Stimulated activated CD8-positive, alpha-beta memory T cell treated with anti-CD3 and anti-CD28 coated beads, Interleukin-12 subunit alpha, Interleukin-12 subunit beta, amount 100 ng/mL, for 1 hour (primary cell): ENCODE measurements around the gene TTC33.
"Not testable (repeated sequence)": the region's sequence is repeated elsewhere in the genome, so short reads cannot be mapped to it uniquely, and the experiment has no call there.

Experiments used
- DNase-seq: peaks from one replicate; pipeline ENCODE4 v3.0.0-alpha.2; 2020; ENCODE audit warnings: low read depth

The TTC33 gene

DNA sequence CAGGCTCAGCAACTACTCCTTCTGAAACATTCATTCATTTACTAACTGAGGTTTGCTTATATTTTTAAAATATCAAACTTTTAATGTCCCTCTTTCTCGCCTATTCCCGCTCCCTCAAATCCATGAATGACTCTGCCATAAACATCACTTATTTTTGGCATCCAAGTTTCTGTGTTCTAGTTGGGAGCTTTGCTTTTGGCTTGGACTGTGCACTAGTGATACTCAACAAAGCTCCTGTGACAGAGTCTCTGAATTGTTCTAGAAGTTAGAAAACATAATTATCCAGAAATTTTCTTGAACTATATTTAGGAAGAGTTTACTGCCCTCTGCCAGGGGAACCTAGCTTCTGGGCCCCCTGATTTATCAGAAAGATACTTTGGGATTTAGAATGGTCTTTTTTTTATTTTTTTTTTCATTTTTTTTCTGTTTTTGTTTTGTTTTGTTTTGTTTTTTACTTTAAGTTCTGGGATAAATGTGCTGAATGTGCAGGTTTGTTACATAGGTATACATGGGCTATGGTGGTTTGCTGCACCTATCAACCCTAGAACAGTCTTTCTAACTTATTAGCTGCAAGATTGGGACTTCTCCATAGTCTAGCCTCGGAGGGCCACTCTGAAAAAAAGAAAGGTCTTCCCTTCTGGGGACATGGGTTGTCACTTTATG lies 140.7 kb downstream of the TTC33 start:
- no peak for DNase-seq

DNA sequence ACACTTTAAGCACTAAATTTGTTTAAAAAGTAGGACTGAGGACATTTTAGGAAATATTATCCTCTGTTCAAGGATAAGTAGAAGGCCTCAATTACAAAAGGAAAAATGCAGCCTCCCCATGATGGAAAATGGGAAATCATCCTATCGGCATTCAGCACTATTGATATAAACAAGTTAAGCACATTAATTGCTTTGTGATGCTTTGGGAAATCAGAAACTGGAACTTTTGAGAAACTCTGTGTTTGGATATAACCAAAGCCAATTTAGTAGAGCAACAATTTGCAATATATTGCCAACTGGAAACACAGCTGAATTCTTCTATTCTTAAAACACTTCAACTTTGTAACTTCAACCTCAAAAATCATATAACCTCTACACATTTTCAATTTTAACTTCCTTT lies 141.3 kb downstream of the TTC33 start:
- no peak for DNase-seq

DNA sequence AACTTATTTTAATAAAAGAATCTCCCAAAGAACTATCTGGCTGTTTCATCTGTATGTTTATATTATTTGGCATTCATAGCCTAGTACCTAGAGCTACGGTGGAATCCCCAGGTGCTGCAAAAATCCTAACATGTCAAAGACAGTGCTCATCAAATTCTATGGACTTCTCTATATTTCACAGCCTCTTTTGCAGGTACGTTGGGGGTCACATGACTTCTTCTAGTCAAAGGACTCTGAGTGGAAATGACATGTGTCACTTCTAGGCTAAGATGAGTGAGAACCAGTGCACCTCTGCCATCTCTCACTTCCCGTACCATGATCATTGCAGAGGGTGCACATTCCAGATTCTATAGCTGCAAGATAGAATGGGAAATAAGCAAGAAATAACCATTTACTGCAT lies 148.6 kb downstream of the TTC33 start:
- DNase-seq, result no peak

DNA sequence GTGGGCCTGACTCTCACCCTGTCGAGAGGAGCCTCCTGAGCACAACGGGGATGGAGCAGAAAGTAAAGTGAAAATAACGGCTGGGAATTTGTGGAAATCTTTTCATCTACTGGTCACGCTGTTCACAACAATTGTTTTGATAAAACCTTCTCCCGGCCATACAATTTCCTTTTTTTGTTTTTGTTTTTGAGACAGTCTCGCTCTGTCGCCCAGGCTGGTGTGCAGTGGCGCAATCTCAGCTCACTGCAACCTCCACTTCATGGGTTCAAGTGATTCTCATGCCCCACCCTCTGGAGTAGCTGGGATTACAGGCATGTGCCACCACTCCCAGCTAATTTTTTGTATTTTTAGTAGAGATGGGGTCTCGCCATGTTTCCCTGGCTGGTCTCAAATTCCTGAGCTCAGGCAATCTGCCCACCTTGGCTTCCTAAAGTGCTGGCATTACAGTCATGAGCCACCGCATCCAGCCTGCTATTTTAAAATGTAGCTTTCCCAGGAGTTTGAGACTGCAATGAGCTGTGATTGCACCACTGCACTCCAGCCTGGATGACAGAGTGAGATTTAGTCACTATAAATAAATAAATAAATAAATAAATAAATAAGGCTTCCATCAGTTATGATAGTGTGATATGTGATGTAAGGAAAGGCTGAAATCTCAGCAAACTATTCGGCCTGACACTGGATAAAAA lies 149.5 kb downstream of the TTC33 start:
- no peak for DNase-seq

DNA sequence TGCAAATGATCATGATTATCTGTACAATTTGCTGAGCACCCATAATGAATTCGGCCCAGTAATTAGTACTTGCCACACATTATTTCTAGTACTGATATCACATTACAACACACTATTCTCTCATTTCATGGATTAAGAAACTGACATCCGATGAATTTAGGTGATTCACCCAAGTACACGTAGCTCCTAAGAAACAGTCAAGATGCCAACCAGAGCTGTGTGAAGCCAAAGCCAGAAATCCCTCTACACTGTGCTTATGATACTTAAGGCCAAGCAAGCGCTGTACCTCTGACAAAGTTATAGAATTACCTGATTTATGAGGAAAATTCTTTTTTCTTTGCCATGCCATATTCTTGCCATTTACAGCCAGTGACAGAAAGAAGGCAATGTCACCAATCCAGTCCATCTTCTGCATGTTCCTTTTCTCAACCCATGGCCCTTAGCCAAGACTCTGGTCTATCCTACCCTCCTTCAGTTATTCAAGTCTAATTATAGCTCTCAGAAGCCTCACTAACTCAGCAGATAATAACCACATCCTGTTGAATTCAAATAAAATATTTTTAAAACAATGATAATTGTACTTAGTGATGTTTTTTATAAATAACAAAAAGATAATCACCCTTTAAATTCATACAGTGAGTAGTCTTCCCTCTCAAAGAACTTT lies 150.3 kb downstream of the TTC33 start:
- DNase-seq, result no peak

DNA sequence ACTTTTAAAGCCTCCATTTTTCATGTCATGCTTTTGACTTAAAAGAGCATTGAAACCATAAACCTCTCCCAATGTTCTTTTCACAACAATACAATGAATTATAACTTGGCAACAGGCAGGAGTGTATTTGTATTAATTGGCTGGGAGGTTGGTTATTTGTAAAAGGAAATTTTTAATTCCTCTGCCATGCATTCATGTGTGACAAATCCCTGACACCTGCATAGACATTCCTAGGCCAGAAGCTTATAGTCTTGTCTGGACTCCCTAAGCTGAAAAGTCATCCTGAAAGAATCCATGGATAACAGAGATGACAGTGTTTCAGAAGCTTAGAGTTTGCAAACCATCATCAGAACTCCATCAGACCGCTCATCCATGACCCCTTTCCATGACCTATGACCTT lies 152.4 kb downstream of the TTC33 start:
- no peak for DNase-seq

DNA sequence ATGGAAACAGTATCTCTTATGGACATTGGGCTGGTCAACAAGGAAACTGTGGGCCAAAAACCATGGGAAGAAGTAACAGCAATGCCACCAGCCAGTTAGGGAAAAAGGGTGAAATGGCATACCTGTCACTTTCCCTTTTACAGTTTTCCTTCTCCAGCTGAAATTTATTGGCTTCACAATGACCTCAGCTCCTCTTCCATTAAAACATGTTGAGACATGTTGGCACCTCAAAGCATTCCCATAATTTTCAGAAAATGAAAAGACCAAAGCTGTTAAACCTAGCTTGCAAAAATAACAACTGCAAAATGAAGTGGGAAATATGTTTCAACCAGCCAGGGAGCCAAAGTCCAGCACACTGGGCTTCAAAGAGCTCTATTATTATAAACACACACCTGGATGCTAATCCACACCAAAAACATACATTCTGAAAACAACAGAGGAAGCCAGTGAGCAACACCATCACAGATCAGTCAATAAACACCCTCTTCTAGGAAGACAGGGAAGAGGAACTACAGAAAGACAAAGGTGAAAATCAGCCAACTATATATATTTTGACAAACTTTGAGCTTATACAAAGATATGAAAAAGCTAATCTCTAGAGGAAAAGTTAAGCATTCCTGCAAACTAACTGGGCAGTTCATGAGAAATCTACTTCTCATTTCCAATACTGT lies 154.4 kb downstream of the TTC33 start:
- DNase-seq, result no peak

DNA sequence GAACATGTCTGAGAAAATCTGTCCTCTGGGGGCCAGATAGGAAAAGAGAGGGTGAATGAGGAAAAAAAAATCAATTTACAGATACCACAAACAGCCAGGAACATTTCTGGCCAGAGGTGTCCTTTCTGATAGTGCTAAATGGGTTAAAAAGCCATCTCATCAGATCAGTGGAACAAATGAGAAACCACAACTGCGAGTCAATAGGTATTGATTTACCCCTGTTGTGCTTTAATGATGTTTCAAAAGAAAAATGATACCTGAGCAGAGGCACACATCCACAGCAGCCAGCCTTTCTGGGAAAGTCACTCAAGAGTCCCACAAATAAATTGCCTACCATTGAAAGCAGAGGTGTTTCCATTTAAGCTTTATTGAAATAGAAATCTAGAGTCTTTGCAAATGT lies 155.4 kb downstream of the TTC33 start:
- DNase-seq, result no peak

DNA sequence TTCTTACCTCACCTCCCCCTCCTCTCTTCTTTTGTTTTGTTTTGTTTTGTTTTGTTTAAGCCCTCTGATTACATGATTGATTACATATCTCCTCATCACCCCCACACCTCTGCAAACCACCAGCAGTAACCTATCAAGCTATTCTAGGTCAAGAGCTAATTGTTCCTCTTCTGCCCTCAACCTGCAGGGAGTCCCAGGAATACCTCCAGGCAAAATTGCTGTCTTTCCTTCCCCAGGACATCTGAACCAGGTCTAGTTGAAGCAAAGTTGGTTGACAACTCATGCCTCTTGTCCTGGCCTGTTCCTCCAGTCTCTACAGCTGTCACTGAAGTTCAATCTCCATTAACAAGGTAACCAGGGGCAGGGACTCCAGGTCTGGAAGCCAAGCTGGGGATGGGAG lies 156.1 kb downstream of the TTC33 start:
- no peak for DNase-seq

DNA sequence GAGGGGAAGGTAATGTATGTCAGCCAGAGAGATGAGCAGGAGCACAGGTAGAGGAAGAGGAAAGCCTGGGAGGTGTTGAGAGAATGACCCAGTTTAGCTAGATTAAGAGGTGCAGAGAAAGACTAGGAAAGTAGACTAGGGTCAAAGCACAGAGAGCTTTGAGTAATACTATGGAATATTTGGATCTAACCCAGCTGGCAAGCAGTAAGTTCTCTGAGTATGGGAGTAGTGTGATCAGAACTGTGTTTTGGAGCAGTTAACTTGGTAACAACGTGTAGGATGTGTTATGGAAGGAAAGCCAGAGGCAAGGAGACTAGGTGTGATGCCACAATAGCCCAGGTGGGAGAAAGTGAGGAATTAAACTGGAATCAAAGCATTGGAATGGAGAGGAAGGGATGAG lies 160.9 kb downstream of the TTC33 start:
- no peak for DNase-seq

DNA sequence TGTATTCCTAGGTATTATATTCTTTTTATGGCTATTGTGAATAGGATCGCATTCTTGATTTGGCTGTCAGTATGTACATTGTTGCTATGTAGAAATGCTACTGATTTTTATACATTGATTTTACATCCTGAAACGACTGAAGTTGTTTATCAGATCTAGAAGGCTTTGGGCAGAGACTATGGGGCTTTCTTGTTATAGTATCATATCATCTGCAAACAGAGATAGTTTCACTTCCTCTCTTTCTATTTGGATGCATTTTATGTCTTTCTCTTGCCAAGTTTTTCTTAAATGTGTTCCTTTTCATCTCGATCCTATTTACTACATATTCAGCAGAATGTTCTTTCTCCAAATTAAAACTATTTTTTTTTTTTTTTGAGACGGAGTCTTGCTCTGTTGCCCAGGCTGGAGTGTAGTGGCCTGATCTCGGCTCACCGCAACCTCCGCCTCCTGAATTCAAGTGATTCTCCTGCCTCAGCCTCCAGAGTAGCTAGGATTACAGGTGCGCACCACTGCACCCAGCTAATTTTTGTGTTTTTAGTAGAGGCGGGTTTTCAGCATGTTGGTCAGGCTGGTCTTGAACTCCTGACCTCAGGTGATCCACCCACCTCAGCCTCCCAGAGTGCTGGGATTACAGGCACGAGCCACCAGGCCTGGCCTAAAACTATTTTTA lies 163.9 kb downstream of the TTC33 start:
- DNase-seq, result not testable (repeated sequence)

DNA sequence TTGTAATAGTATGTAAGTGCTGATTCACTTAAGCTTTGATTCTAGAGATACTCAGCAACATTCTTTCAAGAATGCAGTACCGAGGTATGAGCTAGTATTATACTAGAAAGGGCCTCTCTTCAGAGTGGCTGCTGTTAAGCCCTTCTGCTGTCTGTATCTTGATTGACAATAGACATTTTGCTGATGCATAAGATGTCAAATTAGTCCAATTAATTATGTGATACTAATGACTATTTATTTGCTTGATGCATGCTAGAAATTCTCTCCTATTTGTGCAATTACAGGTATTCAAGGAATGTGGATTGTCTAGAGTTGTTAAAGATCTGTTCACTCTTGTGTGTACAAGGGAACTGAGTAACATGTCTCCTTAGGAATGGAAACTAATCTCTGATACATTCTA lies 168.4 kb downstream of the TTC33 start:
- DNase-seq, result no peak

DNA sequence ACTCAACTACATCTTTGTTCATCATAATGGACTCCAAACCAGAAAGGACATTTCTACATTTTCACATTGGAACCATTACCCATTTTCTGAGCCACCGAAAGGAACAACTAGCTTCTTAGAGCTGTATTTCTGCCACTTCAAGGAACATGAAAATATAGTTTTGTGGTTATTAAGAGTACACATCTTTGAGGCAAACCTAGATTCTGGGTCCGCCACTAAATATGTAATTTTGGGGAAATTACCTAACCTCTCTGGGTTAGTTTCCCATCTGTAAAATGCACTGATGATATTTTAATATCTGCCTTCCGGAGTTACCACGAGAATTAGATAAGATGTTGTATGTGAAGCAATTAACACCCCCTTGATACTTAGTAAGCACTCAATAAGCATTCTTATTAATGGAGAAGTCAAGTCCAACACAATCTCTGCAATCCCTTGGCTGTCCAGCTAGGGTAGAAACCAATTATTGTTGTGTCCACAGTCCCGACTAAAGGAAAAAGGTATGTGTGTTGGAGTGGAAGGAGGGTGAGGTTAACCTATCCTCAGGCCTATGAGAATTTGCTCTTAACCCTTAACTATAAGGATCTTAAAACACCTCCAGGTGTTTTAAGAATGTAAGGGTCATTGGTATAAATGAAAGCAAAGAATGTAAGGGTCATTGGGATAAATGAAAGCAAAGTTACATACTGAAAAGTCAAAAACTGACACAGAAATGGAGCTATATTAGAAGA lies 170.1 kb downstream of the TTC33 start:
- no peak for DNase-seq

DNA sequence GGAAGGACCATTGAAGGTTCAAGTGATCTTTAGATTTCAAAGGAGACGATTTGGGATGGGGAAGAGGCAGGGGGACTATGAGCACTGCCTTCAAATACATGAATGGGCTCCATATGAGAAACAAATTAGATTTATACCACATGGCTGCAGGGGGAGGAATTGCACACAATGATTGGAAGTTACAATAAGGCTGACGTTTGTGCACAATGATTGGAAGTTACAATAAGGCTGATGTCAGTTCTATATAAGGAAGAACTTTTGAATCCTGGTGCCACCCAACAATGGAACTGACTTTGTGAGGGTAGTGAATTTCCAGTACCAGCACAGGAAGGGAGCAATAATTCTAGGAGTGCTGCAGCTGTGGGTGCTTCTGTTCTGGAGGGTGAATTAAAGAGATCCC lies 171.7 kb downstream of the TTC33 start:
- no peak for DNase-seq

DNA sequence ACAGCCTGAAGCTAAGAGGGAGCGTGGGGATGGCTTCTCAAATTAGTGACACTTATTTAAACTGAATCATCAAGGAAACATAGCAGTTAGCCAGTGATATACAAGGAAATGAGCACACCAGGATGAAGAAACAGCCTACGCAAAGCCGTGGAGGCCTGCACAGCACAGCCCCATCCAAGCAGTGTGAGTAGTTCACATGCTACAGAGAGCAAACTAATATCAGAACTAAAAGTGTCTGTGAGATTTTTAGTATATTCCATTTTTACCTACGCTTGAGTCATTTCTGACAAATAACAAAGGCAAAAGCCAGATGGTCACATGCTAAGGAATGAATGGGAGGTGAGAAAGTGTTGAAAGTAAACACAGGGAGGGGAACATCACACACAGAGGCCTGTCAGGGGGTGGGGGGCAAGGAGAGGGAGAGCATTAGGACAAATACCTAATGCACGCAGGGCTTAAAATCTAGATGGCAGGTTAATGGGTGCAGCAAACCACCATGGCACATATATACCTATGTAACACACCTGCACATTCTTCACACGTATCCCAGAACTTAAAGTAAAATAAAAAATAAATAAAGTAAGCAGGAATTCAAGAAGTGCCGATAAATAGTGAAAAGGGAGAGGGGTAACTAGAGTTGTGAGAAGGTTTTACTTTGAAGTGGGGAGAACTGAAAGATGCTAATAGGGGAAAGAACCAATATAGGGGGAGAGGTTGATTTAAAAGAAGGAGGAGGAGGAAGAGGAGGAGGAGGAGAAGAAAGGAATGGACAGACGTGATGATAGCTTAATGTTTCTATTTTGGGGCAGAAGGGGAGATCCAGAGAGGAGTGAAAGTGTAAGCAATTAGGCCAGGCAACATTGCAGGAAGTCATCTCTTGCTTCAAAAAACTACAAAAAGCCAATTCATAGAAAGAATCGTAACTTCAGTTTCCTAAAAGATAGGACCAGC lies 177.0 kb downstream of the TTC33 start:
- DNase-seq, result no peak

DNA sequence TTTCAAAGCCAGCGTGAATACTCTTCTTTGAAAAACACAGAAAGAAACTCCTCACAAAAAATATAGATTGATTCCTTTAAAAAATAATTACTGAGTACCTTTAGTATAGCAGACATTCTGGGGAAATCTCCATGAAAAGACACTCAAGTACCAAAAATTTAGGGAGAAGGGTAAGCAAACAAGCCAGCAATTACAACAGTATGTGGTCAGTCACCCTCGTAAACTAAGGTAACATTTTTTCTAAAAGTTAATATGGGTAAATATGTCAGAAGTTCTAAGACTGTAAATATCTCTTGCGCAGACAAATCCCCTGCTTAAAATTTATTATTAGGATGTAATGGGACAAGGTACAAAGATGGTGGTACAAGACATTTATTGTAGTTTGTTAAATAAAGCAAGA lies 178.0 kb downstream of the TTC33 start:
- DNase-seq, result no peak

DNA sequence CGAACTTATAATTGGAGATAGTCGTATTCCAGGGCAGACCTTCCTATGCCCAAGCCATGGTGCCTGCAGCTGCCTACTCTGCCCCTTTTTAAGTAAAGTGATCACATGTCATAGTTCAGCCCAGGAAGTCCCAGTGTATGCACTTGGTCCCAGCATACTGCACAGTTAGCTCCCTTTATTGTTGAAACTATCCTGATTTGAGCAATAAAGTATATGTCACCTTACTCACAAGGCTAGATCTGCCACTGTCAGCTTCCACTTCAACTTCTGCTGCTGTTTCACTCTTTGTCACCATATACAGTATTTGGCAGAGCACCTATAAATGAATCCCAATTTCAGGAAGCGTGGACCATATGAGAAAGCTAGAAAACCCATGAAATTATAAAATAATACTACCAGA lies 179.8 kb downstream of the TTC33 start:
- DNase-seq, result no peak

DNA sequence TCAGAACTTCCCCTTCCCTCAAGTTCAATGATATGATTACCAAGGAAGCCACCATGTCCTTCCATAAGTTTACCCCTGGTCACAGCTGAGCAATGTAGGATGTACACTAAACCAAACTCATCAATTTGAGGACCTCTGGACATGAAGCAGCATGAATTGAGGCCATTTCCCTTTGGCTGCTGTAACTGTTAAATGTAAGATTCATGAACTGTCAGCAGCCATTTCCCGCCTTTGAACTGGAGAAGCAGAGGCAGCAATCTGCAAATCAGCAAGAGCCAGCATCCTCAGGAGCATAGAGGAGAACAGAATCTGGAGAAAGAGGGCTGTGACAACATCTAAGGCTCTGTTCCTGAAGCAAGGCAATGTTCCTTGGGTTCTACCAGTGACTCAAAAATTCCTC lies 180.3 kb downstream of the TTC33 start:
- no peak for DNase-seq

DNA sequence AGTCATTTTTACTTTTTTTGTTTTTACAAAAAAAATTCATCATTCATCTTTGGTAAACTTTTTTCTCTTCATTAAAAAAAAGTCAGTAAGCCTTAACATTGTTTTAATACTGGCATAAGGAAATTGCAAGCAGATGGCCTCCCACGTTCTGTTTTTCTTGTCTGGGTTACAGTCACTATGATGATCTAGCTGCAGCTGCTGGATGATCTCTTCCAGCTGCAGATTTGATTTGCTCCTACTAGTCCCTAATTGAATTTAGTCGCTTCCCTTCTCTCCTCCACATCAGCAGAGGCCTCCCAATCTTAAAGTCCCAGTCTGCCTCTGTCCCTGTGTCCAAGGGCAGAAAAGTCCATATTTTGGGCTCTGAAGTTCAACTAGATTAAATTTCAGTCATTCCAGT lies 182.8 kb downstream of the TTC33 start:
- no peak for DNase-seq

DNA sequence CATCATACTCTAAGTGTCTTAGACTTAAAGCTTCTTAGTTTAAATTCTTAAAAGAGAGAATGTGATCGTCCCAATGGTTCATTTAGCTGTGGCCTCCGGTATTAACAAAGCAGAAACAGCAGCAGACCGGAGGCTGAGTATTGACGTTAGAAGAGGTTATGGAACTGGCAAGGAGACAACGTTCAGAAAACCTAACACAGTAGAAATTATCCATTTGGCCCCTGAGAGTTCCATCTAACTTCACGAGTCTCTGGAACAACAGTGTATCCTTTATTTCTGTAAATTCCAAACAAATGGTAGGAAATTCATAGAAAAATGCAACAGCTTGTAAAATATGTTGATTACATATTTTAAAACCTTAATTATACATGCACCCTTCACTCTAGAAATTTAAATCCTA lies 183.4 kb downstream of the TTC33 start:
- DNase-seq, result no peak

DNA sequence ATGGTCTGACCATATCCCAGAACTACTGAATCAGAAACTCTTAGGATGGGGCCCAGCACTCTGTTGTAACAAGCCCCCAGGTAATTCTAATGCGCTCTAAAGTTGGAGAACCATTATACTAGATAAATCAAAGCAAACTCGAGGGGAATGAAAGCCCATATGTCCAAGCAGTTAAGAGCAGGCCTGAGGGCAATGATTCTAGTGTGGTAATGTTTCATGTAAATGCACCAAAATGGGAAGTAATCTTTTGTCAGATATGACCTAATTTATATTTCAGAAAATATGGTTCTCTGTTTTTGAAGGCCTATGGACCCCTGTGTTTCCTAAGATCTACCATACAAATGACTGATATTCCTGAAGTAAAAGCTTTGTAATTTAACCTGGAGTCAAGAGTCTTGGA lies 184.0 kb downstream of the TTC33 start:
- DNase-seq, result no peak
